B cell (primary cell): ENCODE results near the gene DECR2. TPM values are rescaled to one million over a fixed set of nuclear protein-coding genes. Genes with fewer than 3 reads are reported as not detected.

Experiments
- ATAC-seq: fragments of 200-7000 bp; cut with Tn5 transposase; one replicate; pipeline ENCODE4 v1.10.0; 2021; ENCODE audit warnings: low read depth, mild to moderate bottlenecking, moderate number of reproducible peaks, moderate library complexity
- CTCF ChIA-PET: fragments of 350-600 bp; sonication (Branson Sonifier 250); formaldehyde crosslinking; loops from one replicate; lab custom pipeline; 2021; ENCODE audit warnings: antibody characterized with exemption, inconsistent platforms; lab: Charles Lee
- POLR2A ChIA-PET: fragments of 350-600 bp; sonication (Branson Sonifier 250); formaldehyde crosslinking; loops from one replicate; lab custom pipeline; 2021; ENCODE audit warnings: antibody characterized with exemption; lab: Charles Lee
- DNase-seq: peaks from one replicate; pipeline ENCODE4 v3.0.0; 2013
- H2AFZ ChIP-seq: 2 replicates; pipeline ENCODE4 v1.6.1; 2012; ENCODE audit warnings: mild to moderate bottlenecking, low read depth, low read length; ENCODE audit not compliant: insufficient read depth, poor library complexity, severe bottlenecking
- H3K27ac ChIP-seq, 2 donors: 1 replicate in 1 of 2; 2 replicates in 1 of 2; pipeline ENCODE4 v1.5.1; 2012 to 2013; ENCODE audit warnings: low read length in 2 of 2, mild to moderate bottlenecking in 2 of 2, moderate library complexity in 1 of 2
- H3K27me3 ChIP-seq, 4 experiments: fragments of 200-600 bp in 1 of 4; sonication (generic) in 1 of 4; replicated peaks in 1 of 4; 1 replicate in 2 of 4; 2 replicates in 2 of 4; pipeline versions ENCODE4 v1.6.1 to v1.7.0; 2013 to 2016; ENCODE audit warnings: low read length in 3 of 4, mild to moderate bottlenecking in 2 of 4, mixed read lengths in 1 of 4, moderate library complexity in 1 of 4; ENCODE audit not compliant: insufficient read depth in 4 of 4, control insufficient read depth in 3 of 4; ENCODE audit errors: control extremely low read depth in 1 of 4
- H3K36me3 ChIP-seq, 2 experiments: replicated peaks in 1 of 2; 1 replicate in 1 of 2; 2 replicates in 1 of 2; pipeline versions ENCODE4 v1.6.1 to v1.7.1; 2013; ENCODE audit warnings: low read length in 1 of 2; ENCODE audit not compliant: insufficient read depth in 2 of 2, control insufficient read depth in 1 of 2; ENCODE audit errors: control extremely low read depth in 1 of 2, extremely low read depth in 1 of 2
- H3K4me1 ChIP-seq, 2 donors: fragments of 200-600 bp in 1 of 2; sonication (generic) in 1 of 2; 1 replicate in 1 of 2; 2 replicates in 1 of 2; pipeline versions ENCODE4 v1.5.1 to v1.6.1; 2013 to 2017; ENCODE audit warnings: low read length in 2 of 2; ENCODE audit not compliant: control insufficient read depth in 2 of 2, insufficient read depth in 2 of 2
- H3K4me2 ChIP-seq: replicated peaks from 2 replicates; pipeline ENCODE3; 2012; ENCODE audit warnings: mild to moderate bottlenecking, low read depth, low read length; ENCODE audit not compliant: poor library complexity, severe bottlenecking
- H3K4me3 ChIP-seq, 5 experiments: fragments of 200-600 bp in 1 of 5; sonication (generic) in 1 of 5; 1 replicate in 3 of 5; 2 replicates in 2 of 5; pipeline versions ENCODE4 v1.5.1 to v1.7.0; 2011 to 2016; ENCODE audit warnings: low read length in 4 of 5, mild to moderate bottlenecking in 4 of 5, low read depth in 2 of 5, control low read depth in 1 of 5, moderate library complexity in 1 of 5; ENCODE audit not compliant: insufficient read depth in 1 of 5; ENCODE audit errors: control extremely low read depth in 1 of 5, extremely low read depth in 1 of 5
- H3K79me2 ChIP-seq: fragments of 200-600 bp; sonication (generic); one replicate; pipeline ENCODE4 v1.6.0; 2016; ENCODE audit warnings: low read length; ENCODE audit not compliant: control insufficient read depth, insufficient read depth
- H3K9ac ChIP-seq: fragments of 200-600 bp; sonication (generic); 2 replicates; pipeline ENCODE4 v1.6.1; 2017; ENCODE audit warnings: mild to moderate bottlenecking, low read length, moderate library complexity
- H3K9me3 ChIP-seq, 3 donors: one replicate each; pipeline versions ENCODE4 v1.6.1 to v1.7.1; 2013; ENCODE audit warnings: low read length in 2 of 3; ENCODE audit not compliant: control insufficient read depth in 2 of 3, insufficient read depth in 1 of 3; ENCODE audit errors: control extremely low read depth in 1 of 3
- H4K20me1 ChIP-seq: 2 replicates; pipeline ENCODE4 v1.6.0; 2012; ENCODE audit warnings: mild to moderate bottlenecking, low read length; ENCODE audit not compliant: insufficient read depth, control insufficient read depth, poor library complexity, severe bottlenecking
- H3K27ac Mint-ChIP-seq: one replicate; pipeline ENCODE4 v1.8.0; 2021; ENCODE audit warnings: mixed read lengths
- H3K27me3 Mint-ChIP-seq: one replicate; pipeline ENCODE4 v1.8.0; 2021; ENCODE audit warnings: mixed read lengths
- H3K4me1 Mint-ChIP-seq: one replicate; pipeline ENCODE4 v1.8.0; 2021; ENCODE audit warnings: mixed read lengths
- H3K4me3 Mint-ChIP-seq: one replicate; pipeline ENCODE4 v1.8.0; 2021; ENCODE audit warnings: mixed read lengths
- H3K9me3 Mint-ChIP-seq: one replicate; pipeline ENCODE4 v1.8.0; 2022; ENCODE audit warnings: mixed read lengths; ENCODE audit not compliant: insufficient read depth
- EZH2 ChIP-seq: IDR thresholded peaks from 2 replicates; pipeline ENCODE4 v1.6.1; 2012; ENCODE audit warnings: borderline replicate concordance, low read depth, mild to moderate bottlenecking, moderate library complexity, low read length; ENCODE audit not compliant: insufficient read depth, poor library complexity, severe bottlenecking
- WGBS: methylation state at CpG from one replicate; pipeline ENCODE4 v1.1.5; 2013; ENCODE audit warnings: missing lambda C conversion rate; ENCODE audit not compliant: insufficient coverage; 5-methylcytosine and 5-hydroxymethylcytosine counted together
- intact Hi-C: fragments of 100-400 bp; cut with micrococcal nuclease; formaldehyde crosslinking; loops from one replicate; pipeline ENCODE4 v1.10.0; 2022
- polyA plus RNA-seq: library from polyadenylated mRNA; depleted of rRNA; stranded (reverse); fragments of >200 nt; gene quantifications from 2 replicates; pipeline ENCODE4 v1.2.3, GENCODE V29; 2012
- total RNA-seq, 2 donors: library from RNA; stranded (reverse); fragments of 120-200 nt in 1 of 2; gene quantifications; 1 replicate in 1 of 2; 2 replicates in 1 of 2; pipeline versions ENCODE4 v1.2.3 to v1.2.4, GENCODE V29; 2013 to 2022
- TF ChIP-seq, protein P1 (sequence below): fragments of 200-600 bp; IDR thresholded peaks from one replicate; pipeline ENCODE4 v1.8.0; 2022; ENCODE audit warnings: antibody characterized with exemption, mild to moderate bottlenecking

DECR2 gene
- total and polyA plus RNA-seq, 2 donors (not counting 1 experiment from before 2014, with no cell fraction given), result 11.0 to 16.3 TPM

DNA sequence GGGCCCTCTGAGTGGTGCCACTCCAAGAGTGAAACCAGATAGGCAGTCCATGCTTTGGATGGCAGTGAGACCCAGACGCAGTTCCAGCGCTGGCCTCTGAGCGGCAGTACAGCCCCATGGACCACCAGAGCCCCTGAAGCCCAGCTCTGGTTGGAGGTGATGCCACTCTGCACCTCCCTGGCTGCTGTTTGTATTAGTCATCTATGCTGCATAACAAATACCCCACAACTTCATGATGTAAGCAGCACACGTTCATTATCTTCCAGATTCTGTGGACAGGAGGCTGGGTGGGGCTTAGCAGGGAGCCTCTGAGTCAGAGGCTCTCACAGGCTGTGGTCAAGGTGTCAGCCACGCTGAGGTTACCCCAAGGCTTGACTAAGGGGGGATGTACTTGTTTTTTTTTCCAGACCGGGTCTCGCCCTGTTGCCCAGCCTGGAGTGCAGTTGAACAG lies 9.8 kb upstream of the DECR2 start:
- H3K4me1 ChIP-seq, result peaks cover 13 to 23% of the 10 kb centered on the region in 2 donors
- H3K4me2 ChIP-seq, result no peak overlapping the region
- H2AFZ ChIP-seq, result no peak overlapping the region
- no peaks in the 10 kb centered on the region for H3K36me3 ChIP-seq
- DNase-seq (peak; percentile 79), ATAC-seq (peak; percentile 83)
- no peak overlapping the region for H3K9ac ChIP-seq
- H4K20me1 ChIP-seq, result no peaks in the 10 kb centered on the region
- intact Hi-C loops, result loop anchor here (5.0 kb wide), 2 partner anchors 95 to 275 kb away; partner anchors contain the start of gene RHOT2
- H3K27ac ChIP-seq, result no peak overlapping the region
- H3K79me2 ChIP-seq, result no peaks in the 10 kb centered on the region
- Mint-ChIP-seq H3K4me1 (peaks cover 16% of the 10 kb centered on the region), H3K9me3 (no peaks in the 10 kb centered on the region), H3K27ac (peak overlapping the region; percentile 38), H3K4me3 (no peak overlapping the region), H3K27me3 (no peaks in the 10 kb centered on the region)
- WGBS, result 74% methylated on average over 7 of the region's 7 CpGs
- no peak for TF ChIP-seq EZH2
- TF ChIP-seq, protein P1, sequence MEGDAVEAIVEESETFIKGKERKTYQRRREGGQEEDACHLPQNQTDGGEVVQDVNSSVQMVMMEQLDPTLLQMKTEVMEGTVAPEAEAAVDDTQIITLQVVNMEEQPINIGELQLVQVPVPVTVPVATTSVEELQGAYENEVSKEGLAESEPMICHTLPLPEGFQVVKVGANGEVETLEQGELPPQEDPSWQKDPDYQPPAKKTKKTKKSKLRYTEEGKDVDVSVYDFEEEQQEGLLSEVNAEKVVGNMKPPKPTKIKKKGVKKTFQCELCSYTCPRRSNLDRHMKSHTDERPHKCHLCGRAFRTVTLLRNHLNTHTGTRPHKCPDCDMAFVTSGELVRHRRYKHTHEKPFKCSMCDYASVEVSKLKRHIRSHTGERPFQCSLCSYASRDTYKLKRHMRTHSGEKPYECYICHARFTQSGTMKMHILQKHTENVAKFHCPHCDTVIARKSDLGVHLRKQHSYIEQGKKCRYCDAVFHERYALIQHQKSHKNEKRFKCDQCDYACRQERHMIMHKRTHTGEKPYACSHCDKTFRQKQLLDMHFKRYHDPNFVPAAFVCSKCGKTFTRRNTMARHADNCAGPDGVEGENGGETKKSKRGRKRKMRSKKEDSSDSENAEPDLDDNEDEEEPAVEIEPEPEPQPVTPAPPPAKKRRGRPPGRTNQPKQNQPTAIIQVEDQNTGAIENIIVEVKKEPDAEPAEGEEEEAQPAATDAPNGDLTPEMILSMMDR, result peak; percentile 82
- ChIA-PET CTCF (interaction anchor here (0.6 to 2.6 kb wide), 7 partner anchors 9 to 185 kb away, joined by 3 to 19 read pairs (median 4); partner anchors contain the start of genes DECR2, LUC7L and NHLRC4), POLR2A (interaction anchor here (0.6 to 1.3 kb wide), 3 partner anchors 9 to 168 kb away, joined by 3 to 9 read pairs (median 5); partner anchors contain the start of gene DECR2)
- H3K4me3 ChIP-seq, result no peak overlapping the region
- no peaks in the 10 kb centered on the region for H3K27me3 ChIP-seq
- peaks cover 0 to 11% (median 0%) of the 10 kb centered on the region in 3 donors for H3K9me3 ChIP-seq

DNA sequence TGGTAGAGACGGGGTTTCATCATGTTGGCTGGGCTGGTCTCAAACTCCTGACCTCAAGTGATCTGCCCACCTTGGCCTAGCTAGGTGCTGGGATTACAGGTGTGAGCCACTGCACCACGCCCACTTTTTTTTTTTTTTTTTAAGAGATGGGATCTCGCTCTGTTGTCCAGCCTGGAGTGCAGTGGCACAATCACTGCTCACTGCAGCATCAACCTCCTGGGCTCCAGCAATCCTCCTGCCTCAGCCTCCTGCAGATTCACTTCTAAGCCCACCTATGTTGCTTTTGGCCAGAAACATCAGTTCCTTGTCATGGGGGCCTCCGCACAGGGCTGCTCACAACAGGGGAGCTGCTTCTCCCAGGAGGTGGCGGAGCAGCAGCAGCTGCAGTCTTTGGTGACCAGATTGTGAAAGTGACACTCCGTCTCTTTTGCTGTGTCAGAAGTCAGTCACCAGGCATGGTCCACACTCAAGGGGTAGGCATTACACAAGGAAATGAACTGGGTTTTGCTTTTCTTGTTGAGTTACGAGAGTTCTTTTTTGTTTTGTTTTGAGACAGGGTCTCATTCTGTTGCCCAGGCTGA lies 9.1 kb upstream of the DECR2 start:
- H3K79me2 ChIP-seq, result no peaks in the 10 kb centered on the region
- H3K9me3 Mint-ChIP-seq, result no peaks in the 10 kb centered on the region
- H3K27me3 ChIP-seq, result no peaks in the 10 kb centered on the region
- 77% methylated on average over 4 of the region's 7 CpGs for WGBS
- DNase-seq (no peak), ATAC-seq (no peak)
- CTCF ChIA-PET, result interaction anchor here (0.6 to 2.6 kb wide), 6 partner anchors 9 to 184 kb away, joined by 3 to 19 read pairs (median 4); partner anchors contain the start of genes DECR2, LUC7L and NHLRC4
- H3K36me3 ChIP-seq, result no peaks in the 10 kb centered on the region
- H3K9ac ChIP-seq, result no peak overlapping the region
- peaks cover 13 to 23% of the 10 kb centered on the region in 2 donors for H3K4me1 ChIP-seq
- no peaks in the 10 kb centered on the region for H4K20me1 ChIP-seq
- H3K4me3 Mint-ChIP-seq, result no peak overlapping the region
- peaks cover 16% of the 10 kb centered on the region for H3K4me1 Mint-ChIP-seq
- H3K27ac Mint-ChIP-seq, result peak overlapping the region; percentile 3
- peaks cover 0 to 11% (median 0%) of the 10 kb centered on the region in 3 donors for H3K9me3 ChIP-seq
- no peak overlapping the region for H3K4me2 ChIP-seq
- no peaks in the 10 kb centered on the region for H3K27me3 Mint-ChIP-seq
- H3K27ac ChIP-seq, result no peak overlapping the region
- no peak overlapping the region for H3K4me3 ChIP-seq
- POLR2A ChIA-PET, result interaction anchor here (0.6 to 1.3 kb wide), 3 partner anchors 9 to 169 kb away, joined by 3 to 9 read pairs (median 5); partner anchors contain the start of gene DECR2
- intact Hi-C loops, result loop anchor here (5.0 kb wide), 2 partner anchors 95 to 275 kb away; partner anchors contain the start of gene RHOT2
- no peak for TF ChIP-seq EZH2
- TF ChIP-seq, protein P1, result no peak
- no peak overlapping the region for H2AFZ ChIP-seq
